Karpas-422 (cell line): Measurements from ENCODE around the gene FHOD3. TPM values are rescaled to one million over a fixed set of nuclear protein-coding genes. Genes with fewer than 3 reads are reported as not detected.
"Not testable (repeated sequence)": the region's sequence is repeated elsewhere in the genome, so short reads cannot be mapped to it uniquely, and the experiment has no call there.

Source experiments
- DNase-seq: peaks from one replicate; pipeline ENCODE4 v3.0.0-alpha.2; 2015
- H2AFZ ChIP-seq: fragments of 200-600 bp; sonication (generic); 2 replicates; pipeline ENCODE4 v1.6.1; 2014; ENCODE audit warnings: antibody characterized with exemption, low read length, mixed read lengths
- H3K27ac ChIP-seq: fragments of 200-600 bp; sonication (generic); 2 replicates; pipeline ENCODE4 v1.5.1; 2014; ENCODE audit warnings: mild to moderate bottlenecking, low read length, moderate library complexity
- H3K27me3 ChIP-seq: fragments of 200-600 bp; sonication (generic); 2 replicates; pipeline ENCODE4 v1.6.1; 2014; ENCODE audit warnings: low read length, mixed read lengths
- H3K36me3 ChIP-seq: fragments of 200-600 bp; sonication (generic); 2 replicates; pipeline ENCODE4 v1.6.1; 2014; ENCODE audit warnings: low read length, mixed read lengths; ENCODE audit not compliant: insufficient read depth
- H3K4me1 ChIP-seq: fragments of 200-600 bp; sonication (generic); 2 replicates; pipeline ENCODE4 v1.6.1; 2014; ENCODE audit warnings: mild to moderate bottlenecking, low read length, mixed read lengths
- H3K4me2 ChIP-seq: fragments of 200-600 bp; sonication (generic); 2 replicates; pipeline ENCODE4 v1.6.1; 2014; ENCODE audit warnings: low read length, low read depth, mild to moderate bottlenecking; ENCODE audit not compliant: poor library complexity, severe bottlenecking
- H3K4me3 ChIP-seq: fragments of 200-600 bp; sonication (generic); 2 replicates; pipeline ENCODE4 v1.5.1; 2014; ENCODE audit warnings: mild to moderate bottlenecking, antibody characterized with exemption, low read length, mixed read lengths
- H3K79me2 ChIP-seq: fragments of 200-600 bp; sonication (generic); 2 replicates; pipeline ENCODE4 v1.6.1; 2014; ENCODE audit warnings: mild to moderate bottlenecking, low read length, mixed read lengths
- H3K9ac ChIP-seq: fragments of 200-600 bp; sonication (generic); 2 replicates; pipeline ENCODE4 v1.6.0; 2014; ENCODE audit warnings: low read length
- H3K9me2 ChIP-seq: fragments of 200-600 bp; sonication (generic), shearing (Covaris generic); replicated peaks from 2 replicates; pipeline ENCODE4 v1.6.0; 2014; ENCODE audit warnings: mild to moderate bottlenecking, low read length, moderate library complexity; ENCODE audit not compliant: insufficient read depth
- H3K9me3 ChIP-seq: fragments of 300-700, 200-600 bp; sonication (generic); 2 replicates; pipeline ENCODE4 v1.6.1; 2014; ENCODE audit warnings: low read length, mixed read lengths
- H4K20me1 ChIP-seq: fragments of 200-600 bp; sonication (generic); 2 replicates; pipeline ENCODE4 v1.6.1; 2014; ENCODE audit warnings: mild to moderate bottlenecking, antibody characterized with exemption, low read length, low read depth; ENCODE audit not compliant: insufficient read depth
- total RNA-seq: library from RNA; depleted of rRNA; stranded (reverse); fragments of >200 nt; shearing (Covaris generic); gene quantifications from 2 replicates; pipeline ENCODE4 v1.2.3, GENCODE V29; 2014; ENCODE audit warnings: low replicate concordance

FHOD3 gene
- total RNA-seq, 1 experiment from 2014 or later, result 26.6 TPM

- DNase-seq, result no peak
- Histone ChIP-seq H3K4me2 (no peak overlapping the region), H3K4me1 (peaks cover 9% of the 10 kb centered on the region), H3K9me2 (no peaks in the 10 kb centered on the region), H3K9me3 (no peaks in the 10 kb centered on the region), H2AFZ (no peak overlapping the region), H4K20me1 (no peaks in the 10 kb centered on the region), H3K79me2 (peaks cover 6% of the 10 kb centered on the region; the same call in 1 of the 2 replicates), H3K4me3 (no peak overlapping the region), H3K36me3 (no peaks in the 10 kb centered on the region), H3K27me3 (no peaks in the 10 kb centered on the region), H3K9ac (no peak overlapping the region), H3K27ac (no peak overlapping the region)
Measured at GRCh38 chr18:36711813-36712444, 414.4 kb downstream of the FHOD3 start.

GRCh38 chr18:36714476-36714875 lies 417.0 kb downstream of the FHOD3 start:
- H3K4me3 ChIP-seq, result no peak overlapping the region
- H3K79me2 ChIP-seq, result no peaks in the 10 kb centered on the region
- no peaks in the 10 kb centered on the region for H3K36me3 ChIP-seq
- H4K20me1 ChIP-seq, result no peaks in the 10 kb centered on the region
- no peak overlapping the region for H3K9ac ChIP-seq
- no peak overlapping the region for H2AFZ ChIP-seq
- H3K9me2 ChIP-seq, result no peaks in the 10 kb centered on the region
- no peaks in the 10 kb centered on the region for H3K9me3 ChIP-seq
- DNase-seq, result no peak
- no peaks in the 10 kb centered on the region for H3K27me3 ChIP-seq
- H3K27ac ChIP-seq, result no peak overlapping the region
- peaks cover 11% of the 10 kb centered on the region for H3K4me1 ChIP-seq
- no peak overlapping the region for H3K4me2 ChIP-seq

GRCh38 chr18:36717422-36718110 lies 420.1 kb downstream of the FHOD3 start:
- Histone ChIP-seq H3K27ac (no peak overlapping the region), H3K27me3 (no peaks in the 10 kb centered on the region)

GRCh38 chr18:36718705-36719328 lies 421.3 kb downstream of the FHOD3 start:
- peaks cover 18% of the 10 kb centered on the region for H3K4me1 ChIP-seq
- no peak overlapping the region for H3K4me3 ChIP-seq
- H4K20me1 ChIP-seq, result no peaks in the 10 kb centered on the region
- H3K79me2 ChIP-seq, result no peaks in the 10 kb centered on the region
- no peak overlapping the region for H3K4me2 ChIP-seq
- DNase-seq, result no peak
- H2AFZ ChIP-seq, result no peak overlapping the region
- H3K9ac ChIP-seq, result no peak overlapping the region
- H3K9me3 ChIP-seq, result no peaks in the 10 kb centered on the region
- no peaks in the 10 kb centered on the region for H3K27me3 ChIP-seq
- H3K27ac ChIP-seq, result no peak overlapping the region
- H3K36me3 ChIP-seq, result no peaks in the 10 kb centered on the region
- no peaks in the 10 kb centered on the region for H3K9me2 ChIP-seq

More at GRCh38 chr18:36717422-36718110, 420.1 kb downstream of the FHOD3 start:
- Histone ChIP-seq H3K4me2 (no peak overlapping the region), H2AFZ (no peak overlapping the region), H3K9me2 (no peaks in the 10 kb centered on the region), H3K9ac (no peak overlapping the region), H3K36me3 (no peaks in the 10 kb centered on the region), H3K79me2 (no peaks in the 10 kb centered on the region), H3K4me1 (peaks cover 18% of the 10 kb centered on the region), H3K4me3 (no peak overlapping the region), H3K9me3 (no peaks in the 10 kb centered on the region), H4K20me1 (no peaks in the 10 kb centered on the region)
- no peak for DNase-seq

GRCh38 chr18:36719630-36720029 lies 422.1 kb downstream of the FHOD3 start:
- Histone ChIP-seq H2AFZ (no peak overlapping the region), H3K9me3 (no peaks in the 10 kb centered on the region), H4K20me1 (no peaks in the 10 kb centered on the region), H3K9me2 (no peaks in the 10 kb centered on the region), H3K9ac (no peak overlapping the region), H3K36me3 (no peaks in the 10 kb centered on the region), H3K79me2 (no peaks in the 10 kb centered on the region), H3K4me3 (no peak overlapping the region), H3K27ac (no peak overlapping the region), H3K27me3 (no peaks in the 10 kb centered on the region), H3K4me1 (peaks cover 18% of the 10 kb centered on the region), H3K4me2 (no peak overlapping the region)
- DNase-seq, result no peak

GRCh38 chr18:36721351-36721750 lies 423.8 kb downstream of the FHOD3 start:
- not testable (repeated sequence) for H3K27me3 ChIP-seq, H3K79me2 ChIP-seq, H3K9me3 ChIP-seq, DNase-seq, H3K9me2 ChIP-seq, H3K4me3 ChIP-seq, H3K4me2 ChIP-seq, H2AFZ ChIP-seq, H3K36me3 ChIP-seq, H4K20me1 ChIP-seq, H3K9ac ChIP-seq, H3K27ac ChIP-seq
- peaks cover 15% of the 10 kb centered on the region for H3K4me1 ChIP-seq

- Histone ChIP-seq H3K4me2 (no peak overlapping the region), H3K9me2 (no peaks in the 10 kb centered on the region), H3K9ac (no peak overlapping the region), H3K27me3 (no peaks in the 10 kb centered on the region), H3K36me3 (no peaks in the 10 kb centered on the region), H3K27ac (no peak overlapping the region), H2AFZ (no peak overlapping the region), H3K79me2 (no peaks in the 10 kb centered on the region), H3K4me3 (no peak overlapping the region), H3K9me3 (no peaks in the 10 kb centered on the region), H3K4me1 (peaks cover 24% of the 10 kb centered on the region), H4K20me1 (no peaks in the 10 kb centered on the region)
- no peak for DNase-seq
Measured at GRCh38 chr18:36724169-36724568, 426.7 kb downstream of the FHOD3 start.

GRCh38 chr18:36724591-36725001 lies 427.1 kb downstream of the FHOD3 start:
- no peak overlapping the region for H3K4me2 ChIP-seq
- H3K9ac ChIP-seq, result no peak overlapping the region
- H3K4me3 ChIP-seq, result no peak overlapping the region
- no peak for DNase-seq
- H3K79me2 ChIP-seq, result no peaks in the 10 kb centered on the region
- H3K9me2 ChIP-seq, result no peaks in the 10 kb centered on the region
- H3K27me3 ChIP-seq, result no peaks in the 10 kb centered on the region
- no peaks in the 10 kb centered on the region for H3K9me3 ChIP-seq
- H2AFZ ChIP-seq, result no peak overlapping the region
- peaks cover 27% of the 10 kb centered on the region for H3K4me1 ChIP-seq
- no peak overlapping the region for H3K27ac ChIP-seq
- H4K20me1 ChIP-seq, result no peaks in the 10 kb centered on the region
- H3K36me3 ChIP-seq, result no peaks in the 10 kb centered on the region
